Left lung (tissue), 10 donors: Measurements from ENCODE around the gene CD209. TPM values are rescaled to one million over a fixed set of nuclear protein-coding genes. Genes with fewer than 3 reads are reported as not detected.

ENCODE experiments used
- ATAC-seq: fragments of 200-7000 bp; cut with Tn5 transposase; one replicate; pipeline ENCODE4 v1.9.1; 2020; ENCODE audit warnings: moderate library complexity
- DNase-seq, 4 donors: peaks; one replicate each; pipeline ENCODE4 v3.0.0-alpha.2; 2013 to 2020
- H3K27ac ChIP-seq, 2 donors: fragments of 200-600 bp; sonication (generic) in 1 of 2; one replicate each; pipeline versions ENCODE4 v1.5.0 to v1.8.0; 2020 to 2021
- H3K27me3 ChIP-seq, 2 donors: fragments of 200-600 bp; sonication (generic) in 1 of 2; one replicate each; pipeline versions ENCODE4 v1.5.0 to v1.8.0; 2020 to 2021
- H3K36me3 ChIP-seq, 2 donors: fragments of 200-600 bp; sonication (generic) in 1 of 2; one replicate each; pipeline versions ENCODE4 v1.5.0 to v1.8.0; 2020 to 2021
- H3K4me1 ChIP-seq, 2 donors: fragments of 200-600 bp; one replicate each; pipeline ENCODE4 v1.8.0; 2021
- H3K4me3 ChIP-seq, 2 donors: fragments of 200-600 bp; sonication (generic) in 1 of 2; one replicate each; pipeline versions ENCODE4 v1.5.0 to v1.8.0; 2020 to 2021; ENCODE audit warnings: mild to moderate bottlenecking in 1 of 2
- H3K9me3 ChIP-seq, 2 donors: fragments of 200-600 bp; sonication (generic) in 1 of 2; one replicate each; pipeline versions ENCODE4 v1.5.0 to v1.8.0; 2020 to 2021
- CTCF ChIP-seq, 2 donors: fragments of 200-600 bp; sonication (generic) in 1 of 2; IDR thresholded peaks; one replicate each; pipeline versions ENCODE4 v1.5.0 to v1.8.0; 2021; ENCODE audit warnings: antibody characterized with exemption in 2 of 2
- intact Hi-C, 2 donors: fragments of 100-400 bp; cut with DNase I; formaldehyde crosslinking; loops; one replicate each; pipeline versions ENCODE4 v1.11.2 to v1.14.2; 2022
- polyA plus RNA-seq, 6 donors: library from polyadenylated mRNA; unstranded; fragments of 120-200 nt; gene quantifications; one replicate each; pipeline ENCODE4 v1.2.1, GENCODE V29; 2013; ENCODE audit not compliant: insufficient read length in 6 of 6
- total RNA-seq, 2 donors: library from RNA; stranded (reverse); fragmentation: NEBNext Ultra II Directional; extraction: Animal tissue kit (Norgen Biotek cat#: 25700); gene quantifications; one replicate each; pipeline ENCODE4 v1.2.1, GENCODE V29; 2021
- donor health status: DM: no; HTN: yes; CAD: no.
- donor health status: DM: no; HTN: no; CAD: no.

The CD209 gene
- total and polyA plus RNA-seq, 8 donors, result 2.9 to 10.6 (median 3.2) TPM

- ATAC-seq (no peak), DNase-seq (no peak)
- intact Hi-C loops, result no loop called here
- H3K4me3 ChIP-seq, result no peak overlapping the region
- H3K27me3 ChIP-seq, result peaks cover 0 to 44% of the 10 kb centered on the region in 2 donors
- no peaks in the 10 kb centered on the region for H3K36me3 ChIP-seq
- H3K9me3 ChIP-seq, result no peaks in the 10 kb centered on the region
- no peak for TF ChIP-seq CTCF (IDR thresholded peaks at IDR 0.05)
- peaks cover 0 to 15% of the 10 kb centered on the region in 2 donors for H3K4me1 ChIP-seq
- H3K27ac ChIP-seq, result no peak overlapping the region
These were observed 47.6 kb downstream of the CD209 start for GRCh38 chr19:7699417-7700401.

- Histone ChIP-seq H3K27ac (no peak overlapping the region), H3K27me3 (peaks cover 0 to 44% of the 10 kb centered on the region in 2 donors), H3K4me3 (no peak overlapping the region), H3K9me3 (no peaks in the 10 kb centered on the region), H3K36me3 (no peaks in the 10 kb centered on the region), H3K4me1 (peaks cover 0 to 8% of the 10 kb centered on the region in 2 donors)
- DNase-seq, result no peak
- TF ChIP-seq CTCF (IDR thresholded peaks at IDR 0.05), result no peak
- no peak for ATAC-seq
- intact Hi-C loops, result no loop called here
These were observed 48.3 kb downstream of the CD209 start for GRCh38 chr19:7699003-7699402.

- H3K9me3 ChIP-seq, result no peaks in the 10 kb centered on the region
- H3K4me1 ChIP-seq, result peaks cover 0 to 8% of the 10 kb centered on the region in 2 donors
- H3K27me3 ChIP-seq, result peaks cover 0 to 44% of the 10 kb centered on the region in 2 donors
- H3K27ac ChIP-seq, result no peak overlapping the region
- intact Hi-C loops, result no loop called here
- no peak for TF ChIP-seq CTCF (IDR thresholded peaks at IDR 0.05)
- DNase-seq (no peak), ATAC-seq (no peak)
- H3K36me3 ChIP-seq, result no peaks in the 10 kb centered on the region
- H3K4me3 ChIP-seq, result no peak overlapping the region
These were observed 48.8 kb downstream of the CD209 start for GRCh38 chr19:7698583-7698982.

- Histone ChIP-seq H3K4me1 (peaks cover 0 to 8% of the 10 kb centered on the region in 2 donors), H3K27me3 (peaks cover 0 to 44% of the 10 kb centered on the region in 2 donors), H3K9me3 (no peaks in the 10 kb centered on the region), H3K4me3 (no peak overlapping the region), H3K27ac (no peak overlapping the region), H3K36me3 (no peaks in the 10 kb centered on the region)
- ATAC-seq (no peak), DNase-seq (no peak)
- TF ChIP-seq CTCF (IDR thresholded peaks at IDR 0.05), result no peak
- intact Hi-C loops, result no loop called here
These were observed 49.5 kb downstream of the CD209 start for GRCh38 chr19:7697721-7698287.

- Histone ChIP-seq H3K4me1 (peaks cover 0 to 6% of the 10 kb centered on the region in 2 donors), H3K27ac (no peak overlapping the region), H3K9me3 (no peaks in the 10 kb centered on the region), H3K4me3 (no peak overlapping the region), H3K36me3 (no peaks in the 10 kb centered on the region), H3K27me3 (peaks cover 0 to 52% of the 10 kb centered on the region in 2 donors)
- ATAC-seq (no peak), DNase-seq (no peak)
- intact Hi-C loops, result no loop called here
- TF ChIP-seq CTCF (IDR thresholded peaks at IDR 0.05), result no peak
These were observed 52.8 kb downstream of the CD209 start for GRCh38 chr19:7694499-7694898.
